HG03095 (cell line): ENCODE data around the gene FAM184B.

Experiments used
- ATAC-seq: cut with Tn5 transposase; IDR thresholded peaks from one replicate; pipeline ENCODE4 v1.9.1; 2021; ENCODE audit warnings: moderate library complexity; ENCODE audit not compliant: unreplicated experiment

FAM184B gene

GRCh38 chr4:17587094-17587822 lies 194.2 kb downstream of the FAM184B start:
- ATAC-seq = no peak

- ATAC-seq = no peak
These were observed 196.8 kb downstream of the FAM184B start for GRCh38 chr4:17584521-17585213.

GRCh38 chr4:17583941-17584340 lies 197.5 kb downstream of the FAM184B start:
- no peak for ATAC-seq

- ATAC-seq = no peak
These were observed 198.1 kb downstream of the FAM184B start for GRCh38 chr4:17583276-17583675.

- ATAC-seq = no peak
These were observed 200.5 kb downstream of the FAM184B start for GRCh38 chr4:17580969-17581368.
